Measurements from ENCODE around the gene POU2F2.

Gene POU2F2

GRCh38 chr19:42075364-42075615 is 57.0 kb downstream of the POU2F2 start:
- Histone ChIP-seq H3K4me3 (ENCODE audit: low read depth in 1 of 2, low read length in 2 of 2) (peak overlapping the region; percentile 72 to 75), H3K27ac (ENCODE audit: low read depth, low read length) (peak overlapping the region; percentile 98)

GRCh38 chr19:42074513-42075363 is 57.5 kb downstream of the POU2F2 start:
- peak overlapping the region; percentile 95 for H3K9ac ChIP-seq (ENCODE audit: low read length)
- H3K27ac ChIP-seq (ENCODE audit: low read depth, low read length): peak overlapping the region; percentile 98
- peaks cover 24% of the 10 kb centered on the region for H3K4me1 ChIP-seq (ENCODE audit: insufficient read depth, low read length)

More at GRCh38 chr19:42075364-42075615, 57.0 kb downstream of the POU2F2 start:
- Histone ChIP-seq H3K4me1 (ENCODE audit: insufficient read depth, low read length) (peaks cover 22% of the 10 kb centered on the region), H3K27me3 (ENCODE audit: control insufficient read depth in 1 of 2, insufficient read depth in 2 of 2, low read length in 2 of 2) (no peaks in the 10 kb centered on the region), H3K9ac (ENCODE audit: low read length) (peak overlapping the region; percentile 95), H3K9me3 (ENCODE audit: low read length) (no peaks in the 10 kb centered on the region), H3K36me3 (ENCODE audit: insufficient read depth, low read length) (no peaks in the 10 kb centered on the region)

GRCh38 chr19:42071247-42071646 is 61.0 kb downstream of the POU2F2 start:
- H3K36me3 ChIP-seq (ENCODE audit: insufficient read depth, low read length): no peaks in the 10 kb centered on the region
- no peak overlapping the region for H3K4me3 ChIP-seq (ENCODE audit: low read depth in 1 of 2, low read length in 2 of 2)
- H3K9ac ChIP-seq (ENCODE audit: low read length): no peak overlapping the region
- peaks cover 0 to 4% of the 10 kb centered on the region in 2 donors for H3K27me3 ChIP-seq (ENCODE audit: control insufficient read depth in 1 of 2, insufficient read depth in 2 of 2, low read length in 2 of 2)
- H3K4me1 ChIP-seq (ENCODE audit: insufficient read depth, low read length): peaks cover 22% of the 10 kb centered on the region
- H3K27ac ChIP-seq (ENCODE audit: low read depth, low read length): no peak overlapping the region
- no peaks in the 10 kb centered on the region for H3K9me3 ChIP-seq (ENCODE audit: low read length)

More at GRCh38 chr19:42074513-42075363, 57.5 kb downstream of the POU2F2 start:
- Histone ChIP-seq H3K36me3 (ENCODE audit: insufficient read depth, low read length) (no peaks in the 10 kb centered on the region), H3K27me3 (ENCODE audit: control insufficient read depth in 1 of 2, insufficient read depth in 2 of 2, low read length in 2 of 2) (peaks cover 0 to 2% of the 10 kb centered on the region in 2 donors), H3K4me3 (ENCODE audit: low read depth in 1 of 2, low read length in 2 of 2) (peak overlapping the region; percentile 72 to 75), H3K9me3 (ENCODE audit: low read length) (no peaks in the 10 kb centered on the region)

- Histone ChIP-seq H3K9me3 (ENCODE audit: low read length) (no peaks in the 10 kb centered on the region), H3K27me3 (ENCODE audit: control insufficient read depth in 1 of 2, insufficient read depth in 2 of 2, low read length in 2 of 2) (peaks cover 0 to 4% of the 10 kb centered on the region in 2 donors)
Observed at GRCh38 chr19:42069619-42070351, 62.5 kb downstream of the POU2F2 start, which contains the start of gene GRIK5. Gene GRIK5, minus strand, starts transcription at chr19:42070206. Its CDS starts 4,436 bp downstream, at chr19:42065770.

GRCh38 chr19:42068756-42069571 is 63.3 kb downstream of the POU2F2 start:
- peaks cover 0 to 4% of the 10 kb centered on the region in 2 donors for H3K27me3 ChIP-seq (ENCODE audit: control insufficient read depth in 1 of 2, insufficient read depth in 2 of 2, low read length in 2 of 2)
- no peaks in the 10 kb centered on the region for H3K9me3 ChIP-seq (ENCODE audit: low read length)
- H3K27ac ChIP-seq (ENCODE audit: low read depth, low read length): peak overlapping the region; percentile 79
- peak overlapping the region; percentile 61 to 66 for H3K4me3 ChIP-seq (ENCODE audit: low read depth in 1 of 2, low read length in 2 of 2)
- peaks cover 22% of the 10 kb centered on the region for H3K4me1 ChIP-seq (ENCODE audit: insufficient read depth, low read length)
- peaks cover 5% of the 10 kb centered on the region for H3K36me3 ChIP-seq (ENCODE audit: insufficient read depth, low read length)
- peak overlapping the region; percentile 49 for H3K9ac ChIP-seq (ENCODE audit: low read length)

More at GRCh38 chr19:42069619-42070351, 62.5 kb downstream of the POU2F2 start, which contains the start of gene GRIK5:
- peak within 1 kb of the TSS; percentile 49 for H3K9ac ChIP-seq (ENCODE audit: low read length)
- H3K36me3 ChIP-seq (ENCODE audit: insufficient read depth, low read length): peaks cover 5% of the 10 kb centered on the region
- H3K4me3 ChIP-seq (ENCODE audit: low read depth in 1 of 2, low read length in 2 of 2): peak within 1 kb of the TSS; percentile 61 to 66
- peak within 1 kb of the TSS; percentile 79 for H3K27ac ChIP-seq (ENCODE audit: low read depth, low read length)
- peaks cover 22% of the 10 kb centered on the region for H3K4me1 ChIP-seq (ENCODE audit: insufficient read depth, low read length)

- peak overlapping the region; percentile 79 for H3K27ac ChIP-seq (ENCODE audit: low read depth, low read length)
- peaks cover 8% of the 10 kb centered on the region for H3K36me3 ChIP-seq (ENCODE audit: insufficient read depth, low read length)
- H3K9ac ChIP-seq (ENCODE audit: low read length): peak overlapping the region; percentile 49
- H3K4me3 ChIP-seq (ENCODE audit: low read depth in 1 of 2, low read length in 2 of 2): peak overlapping the region; percentile 61 to 66
- H3K4me1 ChIP-seq (ENCODE audit: insufficient read depth, low read length): peaks cover 22% of the 10 kb centered on the region
- H3K27me3 ChIP-seq (ENCODE audit: control insufficient read depth in 1 of 2, insufficient read depth in 2 of 2, low read length in 2 of 2): peaks cover 0 to 4% of the 10 kb centered on the region in 2 donors
- H3K9me3 ChIP-seq (ENCODE audit: low read length): no peaks in the 10 kb centered on the region
Observed at GRCh38 chr19:42068361-42068755, 63.9 kb downstream of the POU2F2 start.

GRCh38 chr19:42067315-42067888 is 64.8 kb downstream of the POU2F2 start:
- no peak overlapping the region for H3K27ac ChIP-seq (ENCODE audit: low read depth, low read length)
- H3K9me3 ChIP-seq (ENCODE audit: low read length): no peaks in the 10 kb centered on the region
- peaks cover 22% of the 10 kb centered on the region for H3K4me1 ChIP-seq (ENCODE audit: insufficient read depth, low read length)
- H3K27me3 ChIP-seq (ENCODE audit: control insufficient read depth in 1 of 2, insufficient read depth in 2 of 2, low read length in 2 of 2): peaks cover 0 to 4% of the 10 kb centered on the region in 2 donors
- H3K36me3 ChIP-seq (ENCODE audit: insufficient read depth, low read length): peaks cover 13% of the 10 kb centered on the region
- no peak overlapping the region for H3K4me3 ChIP-seq (ENCODE audit: low read depth in 1 of 2, low read length in 2 of 2)
- H3K9ac ChIP-seq (ENCODE audit: low read length): no peak overlapping the region

- Histone ChIP-seq H3K27ac (ENCODE audit: low read depth, low read length) (no peak overlapping the region), H3K27me3 (ENCODE audit: control insufficient read depth in 1 of 2, insufficient read depth in 2 of 2, low read length in 2 of 2) (peaks cover 0 to 4% of the 10 kb centered on the region in 2 donors), H3K9me3 (ENCODE audit: low read length) (no peaks in the 10 kb centered on the region), H3K9ac (ENCODE audit: low read length) (no peak overlapping the region), H3K4me1 (ENCODE audit: insufficient read depth, low read length) (peaks cover 22% of the 10 kb centered on the region), H3K4me3 (ENCODE audit: low read depth in 1 of 2, low read length in 2 of 2) (no peak overlapping the region), H3K36me3 (ENCODE audit: insufficient read depth, low read length) (peaks cover 20% of the 10 kb centered on the region)
Observed at GRCh38 chr19:42066075-42066754, 66.0 kb downstream of the POU2F2 start.

- Histone ChIP-seq H3K4me1 (ENCODE audit: insufficient read depth, low read length) (peaks cover 16% of the 10 kb centered on the region), H3K27me3 (ENCODE audit: control insufficient read depth in 1 of 2, insufficient read depth in 2 of 2, low read length in 2 of 2) (peaks cover 0 to 4% of the 10 kb centered on the region in 2 donors), H3K9ac (ENCODE audit: low read length) (no peak overlapping the region), H3K27ac (ENCODE audit: low read depth, low read length) (no peak overlapping the region), H3K4me3 (ENCODE audit: low read depth in 1 of 2, low read length in 2 of 2) (no peak overlapping the region), H3K36me3 (ENCODE audit: insufficient read depth, low read length) (peaks cover 20% of the 10 kb centered on the region), H3K9me3 (ENCODE audit: low read length) (no peaks in the 10 kb centered on the region)
Observed at GRCh38 chr19:42065511-42065910, 66.7 kb downstream of the POU2F2 start.

GRCh38 chr19:42065051-42065450 is 67.2 kb downstream of the POU2F2 start:
- H3K9ac ChIP-seq (ENCODE audit: low read length): no peak overlapping the region
- H3K9me3 ChIP-seq (ENCODE audit: low read length): no peaks in the 10 kb centered on the region
- no peak overlapping the region for H3K4me3 ChIP-seq (ENCODE audit: low read depth in 1 of 2, low read length in 2 of 2)
- H3K4me1 ChIP-seq (ENCODE audit: insufficient read depth, low read length): peaks cover 12% of the 10 kb centered on the region
- peaks cover 0 to 4% of the 10 kb centered on the region in 2 donors for H3K27me3 ChIP-seq (ENCODE audit: control insufficient read depth in 1 of 2, insufficient read depth in 2 of 2, low read length in 2 of 2)
- H3K27ac ChIP-seq (ENCODE audit: low read depth, low read length): no peak overlapping the region
- peaks cover 20% of the 10 kb centered on the region for H3K36me3 ChIP-seq (ENCODE audit: insufficient read depth, low read length)

All from muscle layer of colon (tissue), 2 donors.